Lower leg skin (tissue), 4 donors: ENCODE results near the gene BFSP1. TPM values are rescaled to one million over a fixed set of nuclear protein-coding genes. Genes with fewer than 3 reads are reported as not detected.

Experiments used
- DNase-seq, 2 donors: peaks; one replicate each; pipeline ENCODE4 v3.0.0-alpha.2; 2019; ENCODE audit warnings: low spot score in 2 of 2
- H3K4me3 ChIP-seq: fragments of 200-600 bp; sonication (generic); 2 replicates; pipeline ENCODE4 v1.5.1; 2017; ENCODE audit warnings: mild to moderate bottlenecking, low read depth; ENCODE audit not compliant: poor library complexity, severe bottlenecking
- POLR2A ChIP-seq, 2 donors: fragments of 450-650 bp; IDR thresholded peaks; one replicate each; pipeline ENCODE4 v1.6.1; 2016 to 2017; ENCODE audit warnings: antibody characterized with exemption in 2 of 2, mild to moderate bottlenecking in 1 of 2, moderate library complexity in 1 of 2
- WGBS, 2 donors: methylation state at CpG; one replicate each; pipeline ENCODE4 v1.1.5; 2018; 5-methylcytosine and 5-hydroxymethylcytosine counted together
- intact Hi-C: fragments of 100-400 bp; cut with DNase I; formaldehyde crosslinking; loops from one replicate; pipeline ENCODE4 v1.15.0; 2023; ENCODE audit warnings: low total_unique reads
- total RNA-seq, 4 donors: library from RNA; depleted of rRNA; stranded (reverse); fragments of >200 nt; gene quantifications; one replicate each; pipeline ENCODE4 v1.1.0, GENCODE V29; 2016
- TF ChIP-seq, protein P1 (sequence below), 3 donors: fragments of 450-650 bp; IDR thresholded peaks; one replicate each; pipeline ENCODE4 v1.5.1; 2016; ENCODE audit warnings: antibody characterized with exemption in 3 of 3, mild to moderate bottlenecking in 3 of 3, moderate library complexity in 2 of 3

The BFSP1 gene
- total RNA-seq, 4 donors from 2014 or later, result 0.61 to 2.6 (median 1.7) TPM

DNA sequence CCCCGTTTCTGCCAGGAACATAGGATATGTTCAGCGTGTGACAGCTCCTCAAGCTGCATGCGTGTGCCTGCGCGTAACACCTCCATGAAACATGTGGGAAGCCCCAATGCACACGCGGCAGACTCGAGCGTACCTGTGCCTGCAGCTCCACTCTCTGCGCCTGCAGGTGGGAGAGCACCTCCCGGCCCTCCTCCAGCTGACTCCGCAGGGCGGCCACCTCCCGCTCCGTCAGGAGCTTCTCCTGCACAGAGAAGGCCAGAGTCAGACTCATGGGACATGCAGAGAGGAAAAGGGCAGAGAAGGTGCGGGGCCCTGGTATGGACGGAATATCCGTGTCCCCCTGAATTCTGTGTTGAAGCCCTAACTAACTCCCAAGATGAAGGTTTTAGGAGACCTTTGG lies 22.4 kb downstream of the BFSP1 start:
- H3K4me3 ChIP-seq, result no peak overlapping the region
- WGBS, 2 donors, result 87 to 89% methylated on average over 18 of the region's 18 CpGs
- DNase-seq, result peak in 1 of 2 donors; percentile 65
- intact Hi-C loops, result loop anchor here (5.0 to 10.0 kb wide), 2 partner anchors 109 to 386 kb away; no protein-coding TSS in a partner anchor
- no peak for TF ChIP-seq POLR2A (IDR thresholded peaks at IDR 0.05)
- TF ChIP-seq, protein P1, sequence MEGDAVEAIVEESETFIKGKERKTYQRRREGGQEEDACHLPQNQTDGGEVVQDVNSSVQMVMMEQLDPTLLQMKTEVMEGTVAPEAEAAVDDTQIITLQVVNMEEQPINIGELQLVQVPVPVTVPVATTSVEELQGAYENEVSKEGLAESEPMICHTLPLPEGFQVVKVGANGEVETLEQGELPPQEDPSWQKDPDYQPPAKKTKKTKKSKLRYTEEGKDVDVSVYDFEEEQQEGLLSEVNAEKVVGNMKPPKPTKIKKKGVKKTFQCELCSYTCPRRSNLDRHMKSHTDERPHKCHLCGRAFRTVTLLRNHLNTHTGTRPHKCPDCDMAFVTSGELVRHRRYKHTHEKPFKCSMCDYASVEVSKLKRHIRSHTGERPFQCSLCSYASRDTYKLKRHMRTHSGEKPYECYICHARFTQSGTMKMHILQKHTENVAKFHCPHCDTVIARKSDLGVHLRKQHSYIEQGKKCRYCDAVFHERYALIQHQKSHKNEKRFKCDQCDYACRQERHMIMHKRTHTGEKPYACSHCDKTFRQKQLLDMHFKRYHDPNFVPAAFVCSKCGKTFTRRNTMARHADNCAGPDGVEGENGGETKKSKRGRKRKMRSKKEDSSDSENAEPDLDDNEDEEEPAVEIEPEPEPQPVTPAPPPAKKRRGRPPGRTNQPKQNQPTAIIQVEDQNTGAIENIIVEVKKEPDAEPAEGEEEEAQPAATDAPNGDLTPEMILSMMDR (IDR thresholded peaks at IDR 0.05), result no peak

DNA sequence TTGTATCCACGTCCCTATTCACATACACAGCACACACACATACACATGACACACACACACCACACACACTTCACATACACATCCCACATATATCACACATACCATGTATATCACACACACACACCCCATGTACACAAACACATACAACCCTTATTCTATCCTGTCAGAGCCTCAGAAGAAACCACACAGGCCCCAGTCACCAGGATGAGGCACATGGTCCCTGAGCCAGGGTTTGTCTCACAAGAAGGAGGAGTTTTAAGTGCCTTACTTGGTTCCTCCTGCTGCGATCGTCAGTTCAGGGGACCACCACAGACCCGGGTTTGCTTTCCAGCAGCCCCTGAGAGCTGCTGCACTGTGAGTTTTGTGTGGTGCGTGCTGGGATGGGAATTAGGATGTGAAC lies 23.6 kb downstream of the BFSP1 start:
- WGBS, 2 donors, result 90 to 93% methylated on average over 5 of the region's 5 CpGs
- TF ChIP-seq, protein P1 (IDR thresholded peaks at IDR 0.05), result peak in 1 of 3 donors; percentile 17
- TF ChIP-seq POLR2A (IDR thresholded peaks at IDR 0.05), result no peak
- intact Hi-C loops, result loop anchor here (5.0 to 10.0 kb wide), 2 partner anchors 110 to 387 kb away; no protein-coding TSS in a partner anchor
- H3K4me3 ChIP-seq, result no peak overlapping the region
- DNase-seq, result peak in 1 of 2 donors; percentile 72

DNA sequence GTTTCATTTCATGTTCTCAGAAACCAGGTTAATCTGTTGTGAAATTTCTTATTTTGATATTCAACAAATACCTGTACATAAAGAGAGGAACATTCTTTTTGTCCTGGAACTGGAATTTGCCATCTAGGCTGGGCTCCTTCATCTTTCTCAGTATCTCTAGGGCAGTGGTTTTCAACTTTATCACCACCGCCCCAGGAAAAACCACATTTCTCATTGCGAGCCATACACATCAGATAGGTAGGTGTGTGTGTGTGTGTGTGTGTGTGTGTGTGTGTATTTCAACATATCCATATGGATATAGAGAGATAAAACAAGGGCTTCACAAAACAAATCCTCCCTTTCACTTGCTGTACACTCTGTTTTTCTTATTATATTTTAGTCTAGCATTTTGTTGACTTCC lies 24.1 kb downstream of the BFSP1 start:
- no peak for TF ChIP-seq POLR2A (IDR thresholded peaks at IDR 0.05)
- TF ChIP-seq, protein P1 (IDR thresholded peaks at IDR 0.05), result no peak
- H3K4me3 ChIP-seq, result no peak overlapping the region

DNA sequence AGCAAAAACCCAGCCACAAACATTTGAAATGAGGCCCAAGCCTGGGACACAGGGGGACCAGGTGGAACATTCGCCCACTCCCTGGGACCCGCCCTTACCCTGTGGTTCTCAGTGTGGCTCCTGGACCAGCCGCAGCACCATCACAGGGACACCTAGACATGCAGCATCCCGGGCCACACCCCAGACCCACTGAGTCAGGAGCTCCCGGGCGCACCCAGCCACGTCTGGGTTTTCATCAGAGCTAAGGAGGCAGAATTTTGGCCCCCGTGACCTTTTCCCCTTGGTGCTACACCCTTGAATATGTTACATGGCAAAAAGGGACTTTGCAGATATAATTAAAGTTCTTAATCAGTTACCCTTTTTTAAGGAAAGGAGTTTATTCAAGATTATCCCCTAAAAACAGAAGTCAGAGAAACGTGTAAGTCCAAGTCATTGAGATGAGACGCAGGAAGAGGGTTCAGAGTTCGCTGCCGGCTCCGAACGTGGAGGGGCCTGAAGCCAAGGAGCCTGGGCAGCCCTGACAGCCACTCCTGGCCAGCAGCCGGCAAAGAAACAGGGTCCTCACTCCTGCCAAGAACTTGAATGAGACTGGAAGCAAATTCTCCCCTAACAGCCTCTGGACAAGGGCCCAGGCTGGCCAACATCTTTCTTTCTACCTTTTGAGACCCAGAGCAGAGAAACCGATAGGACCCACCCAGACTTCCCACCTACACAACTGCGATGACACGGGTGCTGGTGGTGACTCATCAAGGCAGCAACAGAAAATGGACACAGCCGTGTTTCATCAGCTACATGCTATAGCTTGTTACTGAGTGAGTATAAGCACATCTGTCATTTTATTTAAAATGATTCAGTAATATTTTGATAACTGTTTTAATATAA lies 25.3 kb downstream of the BFSP1 start:
- no peak overlapping the region for H3K4me3 ChIP-seq
- 61 to 66% methylated on average over 19 of the region's 19 CpGs for WGBS, 2 donors
- intact Hi-C loops, result loop anchor here (5.0 to 10.0 kb wide), 2 partner anchors 111 to 389 kb away; no protein-coding TSS in a partner anchor
- no peak for TF ChIP-seq POLR2A (IDR thresholded peaks at IDR 0.05)
- TF ChIP-seq, protein P1 (IDR thresholded peaks at IDR 0.05), result no peak
- DNase-seq, result peak in 1 of 2 donors; percentile 85

More for the DNA sequence above, 24.1 kb downstream of the BFSP1 start:
- DNase-seq, result no peak
- 65 to 77% methylated on average over 2 of the region's 2 CpGs for WGBS, 2 donors
- intact Hi-C loops, result loop anchor here (5.0 to 10.0 kb wide), 2 partner anchors 110 to 388 kb away; no protein-coding TSS in a partner anchor

DNA sequence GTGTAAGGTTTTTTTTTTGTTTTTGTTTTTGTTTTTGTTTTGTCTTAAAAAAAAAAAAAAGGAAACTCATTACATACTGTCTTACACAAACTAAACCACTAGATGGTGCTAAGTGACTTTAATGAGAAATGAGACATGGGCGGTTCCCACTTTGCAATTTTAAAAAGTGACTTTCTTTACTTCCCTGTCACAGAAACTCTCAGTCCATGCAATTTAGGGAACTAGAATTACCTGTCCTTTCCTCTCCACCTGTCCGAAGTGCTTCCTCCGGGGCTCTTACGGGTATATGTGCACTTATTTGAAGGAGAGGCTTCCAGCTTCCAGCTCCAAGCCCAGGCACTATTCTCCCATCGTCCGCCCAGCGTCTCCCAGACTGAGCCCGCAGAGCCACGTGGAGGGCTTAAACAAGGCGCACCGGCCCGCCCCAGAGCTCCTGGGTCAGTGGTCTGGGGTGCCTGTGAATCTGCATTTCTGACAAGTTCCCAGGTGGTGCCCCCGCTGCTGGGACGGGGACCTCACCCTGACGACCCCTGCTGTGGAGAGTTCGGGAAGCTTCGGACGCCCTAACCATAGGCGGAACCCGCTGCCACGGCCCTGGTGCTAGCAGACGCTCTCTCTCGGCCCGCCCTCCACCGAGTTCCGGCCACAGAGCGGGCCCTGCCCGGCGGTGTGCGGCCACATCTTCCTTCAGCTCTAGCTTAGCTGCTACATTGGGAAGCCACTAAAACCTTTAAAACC lies 26.1 kb downstream of the BFSP1 start:
- DNase-seq, result peak; percentile 30 to 91
- no peak overlapping the region for H3K4me3 ChIP-seq
- TF ChIP-seq POLR2A (IDR thresholded peaks at IDR 0.05), result no peak
- TF ChIP-seq, protein P1 (IDR thresholded peaks at IDR 0.05), result no peak
- 1% methylated on average over 20 to 30 of the region's 30 CpGs for WGBS, 2 donors
- intact Hi-C loops, result loop anchor here (5.0 to 10.0 kb wide), 2 partner anchors 112 to 390 kb away; no protein-coding TSS in a partner anchor
